Activated T-helper 1 cell treated with Interleukin-2 at 50 U/mL for 16 hours (primary cell): ENCODE measurements around the gene NMU.
"Not testable (repeated sequence)": the region's sequence is repeated elsewhere in the genome, so short reads cannot be mapped to it uniquely, and the experiment has no call there.

ENCODE experiments used
- DNase-seq: peaks from one replicate; pipeline ENCODE4 v3.0.0-alpha.2; 2020; ENCODE audit warnings: low read depth

The NMU gene

GRCh38 chr4:55635741-55636655, at the start of gene NMU:
Gene NMU (minus strand): TSS chr4:55636298. CDS start chr4:55636192, 106 bp downstream.
- DNase-seq: no peak

- no peak for DNase-seq
These were observed 48.2 kb upstream of the NMU start for GRCh38 chr4:55684276-55684675.

GRCh38 chr4:55682797-55683196, 46.7 kb upstream of the NMU start:
- not testable (repeated sequence) for DNase-seq

- DNase-seq: no peak
These were observed 46.2 kb upstream of the NMU start for GRCh38 chr4:55682295-55682694.

GRCh38 chr4:55681430-55681829, 45.3 kb upstream of the NMU start:
- no peak for DNase-seq

- no peak for DNase-seq
These were observed 39.2 kb upstream of the NMU start for GRCh38 chr4:55675196-55675793.

- DNase-seq: no peak
These were observed 37.3 kb upstream of the NMU start for GRCh38 chr4:55673424-55673823.

- DNase-seq: no peak
These were observed 35.6 kb upstream of the NMU start for GRCh38 chr4:55671667-55672066.

GRCh38 chr4:55670695-55671094, 34.6 kb upstream of the NMU start:
- DNase-seq: no peak

GRCh38 chr4:55668449-55668848, 32.4 kb upstream of the NMU start:
- DNase-seq: no peak

GRCh38 chr4:55666535-55666934, 30.4 kb upstream of the NMU start:
- no peak for DNase-seq

GRCh38 chr4:55663145-55663544, 27.0 kb upstream of the NMU start:
- no peak for DNase-seq

GRCh38 chr4:55661398-55662056, 25.4 kb upstream of the NMU start:
- DNase-seq: no peak

GRCh38 chr4:55658657-55659056, 22.6 kb upstream of the NMU start:
- DNase-seq: no peak

- no peak for DNase-seq
These were observed 18.0 kb upstream of the NMU start for GRCh38 chr4:55654131-55654530.

- DNase-seq: no peak
These were observed 14.4 kb upstream of the NMU start for GRCh38 chr4:55650483-55650882.

- no peak for DNase-seq
These were observed 1.2 kb upstream of the NMU start for GRCh38 chr4:55637272-55637820.

GRCh38 chr4:55636656-55636999, 530 bp upstream of the NMU start:
- no peak for DNase-seq

- no peak for DNase-seq
These were observed 816 bp downstream of the NMU start for GRCh38 chr4:55635282-55635681.

GRCh38 chr4:55634417-55635128, 1.5 kb downstream of the NMU start:
- no peak for DNase-seq

- no peak for DNase-seq
These were observed 2.2 kb downstream of the NMU start for GRCh38 chr4:55633903-55634302.

GRCh38 chr4:55625835-55626234, 10.3 kb downstream of the NMU start:
- DNase-seq: no peak
